ENCODE results near the gene MRPL51. TPM values are rescaled to one million over a fixed set of nuclear protein-coding genes. Genes with fewer than 3 reads are reported as not detected.

Gene MRPL51
- total and polyA plus RNA-seq, 10 of the 15 experiments (the other 5 are each of a cell fraction or from before 2014, with no cell fraction given): 137 to 1,202 (median 267) TPM

- TF ChIP-seq ZNF687 (IDR thresholded peaks at IDR 0.05): no peak
- no peak for TF ChIP-seq SMC3 (IDR thresholded peaks at IDR 0.05; ENCODE audit: borderline replicate concordance, low read length)
- TF ChIP-seq, protein P1, sequence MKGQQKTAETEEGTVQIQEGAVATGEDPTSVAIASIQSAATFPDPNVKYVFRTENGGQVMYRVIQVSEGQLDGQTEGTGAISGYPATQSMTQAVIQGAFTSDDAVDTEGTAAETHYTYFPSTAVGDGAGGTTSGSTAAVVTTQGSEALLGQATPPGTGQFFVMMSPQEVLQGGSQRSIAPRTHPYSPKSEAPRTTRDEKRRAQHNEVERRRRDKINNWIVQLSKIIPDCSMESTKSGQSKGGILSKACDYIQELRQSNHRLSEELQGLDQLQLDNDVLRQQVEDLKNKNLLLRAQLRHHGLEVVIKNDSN (IDR thresholded peaks at IDR 0.05; ENCODE audit: borderline replicate concordance, extremely low read length, insufficient read depth, low read depth, low read length): no peak
These were observed 37.7 kb upstream of the MRPL51 start (continued) for GRCh38 chr12:6530576-6531260.

- H3K4me1 ChIP-seq (ENCODE audit: control insufficient read depth, insufficient read depth, low read length): peaks cover 6% of the 10 kb centered on the region; the same call in 1 of the 2 replicates
- DNase-seq (ENCODE audit: low read depth, low spot score): no peak
- intact Hi-C loops (cut with micrococcal nuclease; ENCODE audit: unreplicated experiment): no loop called here
- FAIRE-seq: no peak
- H3K27ac ChIP-seq (ENCODE audit: control insufficient read depth, insufficient read depth): no peak overlapping the region
- POLR2A ChIA-PET: interaction anchor here (0.7 to 0.8 kb wide), 2 partner anchors 10 to 14 kb away, joined by 3 read pairs; no protein-coding TSS in a partner anchor
- SMC1A ChIA-PET (ENCODE audit: uncharacterized antibody, unreplicated experiment): no interaction called here
- RAD21 ChIA-PET (ENCODE audit: unreplicated experiment): no interaction called here
- CTCF ChIA-PET: interaction anchor here (1.1 to 2.1 kb wide), 4 partner anchors 9 to 224 kb away, joined by 3 to 11 read pairs (median 4); partner anchors contain the start of gene MLF2
- no peak overlapping the region for H3K4me2 ChIP-seq (ENCODE audit: control insufficient read depth, insufficient read depth)
- BruUV-seq (replicated peaks): no TSS peak
- in situ Hi-C loops (cut with MboI): no loop called here
- no peak overlapping the region for H3K9ac ChIP-seq (ENCODE audit: control insufficient read depth, insufficient read depth, low read length)
- 98% methylated on average over 9 of the region's 9 CpGs for WGBS (ENCODE audit: insufficient coverage, insufficient replicate concordance, low lambda C conversion rate, missing lambda C conversion rate)
- no peaks in the 10 kb centered on the region for H3K27me3 ChIP-seq (replicated peaks in 1 of 2; ENCODE audit: control insufficient read depth in 2 of 2, insufficient read depth in 2 of 2, low read length in 1 of 2)
- no peaks in the 10 kb centered on the region for H3K9me3 ChIP-seq (replicated peaks; ENCODE audit: control insufficient read depth, insufficient read depth, low read length)
- no peaks in the 10 kb centered on the region for H4K20me1 ChIP-seq (ENCODE audit: control insufficient read depth, insufficient read depth)
- peaks cover 58 to 59% of the 10 kb centered on the region in 2 experiments for H3K36me3 ChIP-seq (ENCODE audit: control insufficient read depth in 2 of 2, insufficient read depth in 2 of 2, low read length in 1 of 2)
- no peak for ATAC-seq
- H2AFZ ChIP-seq (ENCODE audit: control insufficient read depth, low read depth, low read length): no peak overlapping the region
- peaks cover 30% of the 10 kb centered on the region for H3K79me2 ChIP-seq (ENCODE audit: control insufficient read depth, insufficient read depth, low read length)
- H3K4me3 ChIP-seq: no peak overlapping the region
- TF ChIP-seq ZZZ3 (IDR thresholded peaks at IDR 0.05; ENCODE audit: control insufficient read depth, insufficient read length, low read depth) (no peak), FOXM1 (IDR thresholded peaks at IDR 0.05; ENCODE audit: low read depth, low read length) (no peak), TARDBP (IDR thresholded peaks at IDR 0.05; ENCODE audit: borderline replicate concordance) (no peak), RAD21 (IDR thresholded peaks at IDR 0.05; ENCODE audit: insufficient read depth, low read depth, low read length) (no peak), CREB1 (IDR thresholded peaks at IDR 0.05; ENCODE audit: low read depth) (no peak), EED (IDR thresholded peaks at IDR 0.05; ENCODE audit: low read depth) (no peak), ZBED1 (IDR thresholded peaks at IDR 0.05; ENCODE audit: borderline replicate concordance) (no peak), WRNIP1 (IDR thresholded peaks at IDR 0.05; ENCODE audit: borderline replicate concordance, low read depth, low read length) (no peak), FOS (IDR thresholded peaks at IDR 0.05; ENCODE audit: borderline replicate concordance, extremely low read depth, insufficient read length) (no peak), MEF2A (IDR thresholded peaks at IDR 0.05; ENCODE audit: insufficient read depth, low read depth, low read length) (no peak)
- TF ChIP-seq, protein P2, sequence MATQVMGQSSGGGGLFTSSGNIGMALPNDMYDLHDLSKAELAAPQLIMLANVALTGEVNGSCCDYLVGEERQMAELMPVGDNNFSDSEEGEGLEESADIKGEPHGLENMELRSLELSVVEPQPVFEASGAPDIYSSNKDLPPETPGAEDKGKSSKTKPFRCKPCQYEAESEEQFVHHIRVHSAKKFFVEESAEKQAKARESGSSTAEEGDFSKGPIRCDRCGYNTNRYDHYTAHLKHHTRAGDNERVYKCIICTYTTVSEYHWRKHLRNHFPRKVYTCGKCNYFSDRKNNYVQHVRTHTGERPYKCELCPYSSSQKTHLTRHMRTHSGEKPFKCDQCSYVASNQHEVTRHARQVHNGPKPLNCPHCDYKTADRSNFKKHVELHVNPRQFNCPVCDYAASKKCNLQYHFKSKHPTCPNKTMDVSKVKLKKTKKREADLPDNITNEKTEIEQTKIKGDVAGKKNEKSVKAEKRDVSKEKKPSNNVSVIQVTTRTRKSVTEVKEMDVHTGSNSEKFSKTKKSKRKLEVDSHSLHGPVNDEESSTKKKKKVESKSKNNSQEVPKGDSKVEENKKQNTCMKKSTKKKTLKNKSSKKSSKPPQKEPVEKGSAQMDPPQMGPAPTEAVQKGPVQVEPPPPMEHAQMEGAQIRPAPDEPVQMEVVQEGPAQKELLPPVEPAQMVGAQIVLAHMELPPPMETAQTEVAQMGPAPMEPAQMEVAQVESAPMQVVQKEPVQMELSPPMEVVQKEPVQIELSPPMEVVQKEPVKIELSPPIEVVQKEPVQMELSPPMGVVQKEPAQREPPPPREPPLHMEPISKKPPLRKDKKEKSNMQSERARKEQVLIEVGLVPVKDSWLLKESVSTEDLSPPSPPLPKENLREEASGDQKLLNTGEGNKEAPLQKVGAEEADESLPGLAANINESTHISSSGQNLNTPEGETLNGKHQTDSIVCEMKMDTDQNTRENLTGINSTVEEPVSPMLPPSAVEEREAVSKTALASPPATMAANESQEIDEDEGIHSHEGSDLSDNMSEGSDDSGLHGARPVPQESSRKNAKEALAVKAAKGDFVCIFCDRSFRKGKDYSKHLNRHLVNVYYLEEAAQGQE (IDR thresholded peaks at IDR 0.05; ENCODE audit: low read depth, low read length): no peak
These were observed 36.3 kb upstream of the MRPL51 start for GRCh38 chr12:6529291-6529737.

Data from GM12878 (cell line).